ENCODE results near the gene INO80E.
A peak's percentile ranks its signal among the peaks of the same experiment; 100 is the strongest.

INO80E gene

DNA sequence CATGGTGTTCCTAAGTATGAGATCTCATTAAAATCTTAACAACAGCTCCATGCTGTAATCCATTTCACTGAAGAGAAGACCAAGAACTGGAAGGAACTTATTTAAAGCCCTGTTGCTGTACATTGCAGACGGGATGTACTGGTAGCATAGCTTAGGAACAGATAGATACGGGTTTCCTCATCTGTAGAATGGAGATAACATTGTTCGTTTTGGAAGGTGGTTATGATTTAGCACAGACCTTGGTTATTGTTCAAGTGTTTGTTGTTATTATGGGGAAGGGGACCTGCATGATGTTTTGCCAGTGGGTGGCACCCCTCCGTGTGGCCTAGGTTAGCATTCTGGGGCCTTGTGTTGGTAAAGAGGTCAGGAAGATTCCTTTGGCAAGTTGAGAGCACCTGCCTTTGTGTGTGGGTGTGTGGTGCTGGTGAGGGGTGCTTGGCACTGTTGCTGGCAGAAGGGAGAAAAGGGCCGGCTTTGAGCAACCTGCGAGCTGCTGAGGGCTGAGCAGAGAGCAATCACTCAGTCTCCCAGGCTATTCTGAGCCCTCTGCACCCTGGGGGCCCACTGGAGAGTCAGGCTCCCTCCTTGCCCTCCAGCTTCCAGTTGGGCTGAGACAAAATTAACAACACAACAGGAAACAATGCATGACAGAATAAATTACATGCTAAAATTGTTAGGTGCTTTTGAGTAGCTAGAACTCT is 20.1 kb upstream of the INO80E start:
- Histone ChIP-seq H3K9me3 (ENCODE audit: control insufficient read depth in 2 of 2, low read length in 2 of 2) (no peaks in the 10 kb centered on the region), H3K27me3 (ENCODE audit: control insufficient read depth in 1 of 2, insufficient read depth in 2 of 2, low read length in 2 of 2) (no peaks in the 10 kb centered on the region), H3K36me3 (ENCODE audit: control insufficient read depth in 2 of 2, insufficient read depth in 2 of 2, low read length in 2 of 2) (peaks cover 34% of the 10 kb centered on the region in 2 donors), H3K27ac (ENCODE audit: low read length) (peak overlapping the region; percentile 24), H3K4me3 (ENCODE audit: low read length in 2 of 2) (peak overlapping the region; percentile 89 to 93), H3K4me1 (ENCODE audit: control insufficient read depth, insufficient read depth, low read length) (peaks cover 36% of the 10 kb centered on the region), H3K9ac (ENCODE audit: low read length in 2 of 2) (peak overlapping the region; percentile 0 to 22)

DNA sequence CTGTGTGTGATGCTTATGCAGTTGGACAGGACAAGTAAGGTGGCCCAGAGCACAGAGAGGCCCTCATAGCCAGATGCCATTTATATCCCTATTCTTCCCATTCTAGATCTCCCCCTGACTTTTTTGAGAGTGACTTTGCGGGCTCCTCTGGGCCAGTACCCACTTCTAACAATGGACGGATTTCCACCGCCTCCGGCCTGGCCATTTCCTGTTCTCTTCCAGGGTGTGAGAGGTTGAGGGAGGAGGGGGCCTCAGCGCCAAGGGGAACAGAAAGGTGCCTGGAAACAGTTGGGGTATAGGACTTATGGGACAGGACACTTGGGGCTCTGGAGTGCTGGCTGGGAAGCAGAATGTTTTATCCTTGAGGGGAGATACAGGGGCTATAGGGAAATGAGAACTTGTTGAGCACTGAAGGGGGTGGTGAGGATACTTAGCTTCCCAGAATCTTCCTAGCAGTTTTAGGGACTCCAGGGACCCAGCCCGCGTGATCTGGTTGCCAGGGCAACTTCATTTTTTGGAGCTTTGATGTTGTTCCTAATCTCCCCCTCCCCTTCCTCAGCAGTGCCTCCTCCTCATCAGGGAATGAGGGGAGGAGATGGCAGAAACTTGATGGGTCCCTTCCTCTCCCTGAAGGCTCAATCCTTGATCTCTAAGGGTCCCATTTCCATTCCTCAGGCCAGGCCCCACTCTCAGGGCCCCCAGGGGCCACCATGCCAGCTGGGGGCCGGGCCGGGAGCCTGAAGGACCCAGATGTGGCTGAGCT is 18.8 kb upstream of the INO80E start:
- Histone ChIP-seq H3K27me3 (ENCODE audit: control insufficient read depth in 1 of 2, insufficient read depth in 2 of 2, low read length in 2 of 2) (no peaks in the 10 kb centered on the region), H3K4me3 (ENCODE audit: low read length in 2 of 2) (peak overlapping the region; percentile 1 to 93), H3K9me3 (ENCODE audit: control insufficient read depth in 2 of 2, low read length in 2 of 2) (no peaks in the 10 kb centered on the region), H3K4me1 (ENCODE audit: control insufficient read depth, insufficient read depth, low read length) (peaks cover 36% of the 10 kb centered on the region), H3K9ac (ENCODE audit: low read length in 2 of 2) (no peak overlapping the region), H3K36me3 (ENCODE audit: control insufficient read depth in 2 of 2, insufficient read depth in 2 of 2, low read length in 2 of 2) (peaks cover 41 to 42% of the 10 kb centered on the region in 2 donors), H3K27ac (ENCODE audit: low read length) (peak overlapping the region; percentile 24)

DNA sequence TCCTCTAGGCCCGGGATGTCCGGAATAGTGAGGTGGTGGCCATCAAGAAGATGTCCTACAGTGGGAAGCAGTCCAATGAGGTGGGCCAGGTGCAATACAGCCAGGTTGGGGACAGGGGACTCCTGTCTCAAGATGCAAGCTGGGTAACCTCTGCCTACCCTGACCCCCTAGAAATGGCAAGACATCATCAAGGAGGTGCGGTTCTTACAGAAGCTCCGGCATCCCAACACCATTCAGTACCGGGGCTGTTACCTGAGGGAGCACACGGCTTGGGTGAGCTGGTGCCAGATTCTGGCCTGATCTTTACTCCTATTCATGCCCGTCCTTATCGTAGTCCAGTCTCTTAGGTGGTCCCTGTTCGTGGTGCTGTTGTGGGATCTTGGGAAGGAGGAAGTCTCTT is 18.0 kb upstream of the INO80E start:
- Histone ChIP-seq H3K9me3 (ENCODE audit: control insufficient read depth in 2 of 2, low read length in 2 of 2) (no peaks in the 10 kb centered on the region), H3K27me3 (ENCODE audit: control insufficient read depth in 1 of 2, insufficient read depth in 2 of 2, low read length in 2 of 2) (no peaks in the 10 kb centered on the region), H3K9ac (ENCODE audit: low read length in 2 of 2) (no peak overlapping the region), H3K36me3 (ENCODE audit: control insufficient read depth in 2 of 2, insufficient read depth in 2 of 2, low read length in 2 of 2) (peaks cover 48 to 49% of the 10 kb centered on the region in 2 donors), H3K27ac (ENCODE audit: low read length) (peak overlapping the region; percentile 24), H3K4me3 (ENCODE audit: low read length in 2 of 2) (no peak overlapping the region), H3K4me1 (ENCODE audit: control insufficient read depth, insufficient read depth, low read length) (peaks cover 33% of the 10 kb centered on the region)

DNA sequence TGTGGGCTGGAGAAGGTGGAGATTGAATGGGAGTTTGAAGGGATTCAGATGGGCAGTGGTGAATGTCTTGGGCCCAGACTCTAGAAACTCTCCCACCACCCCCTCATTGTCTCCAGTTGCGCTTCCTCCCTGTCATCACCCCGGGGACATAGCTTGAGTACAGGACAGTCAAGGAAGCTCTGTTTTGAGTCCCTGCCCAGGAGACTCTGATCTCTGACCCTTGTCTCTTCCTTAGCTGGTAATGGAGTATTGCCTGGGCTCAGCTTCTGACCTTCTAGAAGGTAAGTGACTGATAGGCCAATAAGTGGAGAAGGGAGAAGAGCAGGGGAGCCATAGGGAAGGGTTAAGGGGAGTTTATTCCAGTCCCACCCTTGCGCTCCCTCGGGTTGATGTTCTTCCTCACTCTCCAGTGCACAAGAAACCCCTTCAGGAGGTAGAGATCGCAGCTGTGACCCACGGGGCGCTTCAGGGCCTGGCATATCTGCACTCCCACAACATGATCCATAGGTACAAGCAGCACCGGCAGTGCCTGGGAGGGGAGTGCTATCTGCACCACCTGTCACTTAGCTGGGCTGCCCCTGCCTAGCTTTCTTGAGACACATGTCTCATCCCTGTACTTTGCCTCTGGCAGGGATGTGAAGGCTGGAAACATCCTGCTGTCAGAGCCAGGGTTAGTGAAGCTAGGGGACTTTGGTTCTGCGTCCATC is 17.3 kb upstream of the INO80E start:
- Histone ChIP-seq H3K27ac (ENCODE audit: low read length) (peak overlapping the region; percentile 11), H3K4me3 (ENCODE audit: low read length in 2 of 2) (no peak overlapping the region), H3K27me3 (ENCODE audit: control insufficient read depth in 1 of 2, insufficient read depth in 2 of 2, low read length in 2 of 2) (no peaks in the 10 kb centered on the region), H3K36me3 (ENCODE audit: control insufficient read depth in 2 of 2, insufficient read depth in 2 of 2, low read length in 2 of 2) (peaks cover 54 to 56% of the 10 kb centered on the region in 2 donors), H3K9ac (ENCODE audit: low read length in 2 of 2) (no peak overlapping the region), H3K9me3 (ENCODE audit: control insufficient read depth in 2 of 2, low read length in 2 of 2) (no peaks in the 10 kb centered on the region), H3K4me1 (ENCODE audit: control insufficient read depth, insufficient read depth, low read length) (peaks cover 31% of the 10 kb centered on the region)

DNA sequence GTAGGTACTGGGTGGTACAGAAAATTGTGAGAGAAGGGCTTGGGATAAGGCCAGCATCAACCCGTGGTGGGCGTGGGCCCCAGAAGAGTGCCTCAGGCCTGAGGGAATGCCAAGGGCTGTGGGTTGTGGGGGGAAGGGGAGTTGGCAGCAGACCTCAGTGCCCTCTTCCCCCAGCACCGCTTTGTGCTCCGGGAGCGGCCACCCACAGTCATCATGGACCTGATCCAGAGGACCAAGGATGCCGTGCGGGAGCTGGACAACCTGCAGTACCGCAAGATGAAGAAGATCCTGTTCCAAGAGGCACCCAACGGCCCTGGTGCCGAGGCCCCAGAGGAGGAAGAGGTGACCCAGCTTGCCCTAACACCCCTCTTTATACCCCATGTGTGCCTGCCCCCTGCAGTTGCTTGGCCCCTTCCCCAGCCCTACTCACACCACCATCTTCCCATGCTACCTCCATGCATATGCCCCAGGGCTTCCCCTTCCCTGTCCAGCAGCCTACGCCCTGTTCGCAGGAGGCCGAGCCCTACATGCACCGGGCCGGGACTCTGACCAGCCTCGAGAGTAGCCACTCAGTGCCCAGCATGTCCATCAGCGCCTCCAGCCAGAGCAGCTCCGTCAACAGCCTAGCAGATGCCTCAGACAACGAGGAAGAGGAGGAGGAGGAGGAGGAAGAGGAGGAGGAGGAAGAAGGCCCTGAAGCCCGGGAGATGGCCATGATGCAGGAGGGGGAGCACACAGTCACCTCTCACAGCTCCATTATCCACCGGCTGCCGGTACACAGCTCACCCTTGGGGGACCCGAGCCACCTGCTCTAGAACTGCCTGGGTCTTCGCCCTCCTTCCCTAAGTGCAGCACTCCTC is 13.3 kb upstream of the INO80E start:
- no peaks in the 10 kb centered on the region for H3K4me1 ChIP-seq (ENCODE audit: control insufficient read depth, insufficient read depth, low read length)
- no peaks in the 10 kb centered on the region for H3K9me3 ChIP-seq (ENCODE audit: control insufficient read depth in 2 of 2, low read length in 2 of 2)
- no peak overlapping the region for H3K9ac ChIP-seq (ENCODE audit: low read length in 2 of 2)
- no peaks in the 10 kb centered on the region for H3K27me3 ChIP-seq (ENCODE audit: control insufficient read depth in 1 of 2, insufficient read depth in 2 of 2, low read length in 2 of 2)
- H3K4me3 ChIP-seq (ENCODE audit: low read length in 2 of 2), result no peak overlapping the region
- H3K27ac ChIP-seq (ENCODE audit: low read length), result no peak overlapping the region
- peaks cover 83 to 89% of the 10 kb centered on the region in 2 donors for H3K36me3 ChIP-seq (ENCODE audit: control insufficient read depth in 2 of 2, insufficient read depth in 2 of 2, low read length in 2 of 2)

DNA sequence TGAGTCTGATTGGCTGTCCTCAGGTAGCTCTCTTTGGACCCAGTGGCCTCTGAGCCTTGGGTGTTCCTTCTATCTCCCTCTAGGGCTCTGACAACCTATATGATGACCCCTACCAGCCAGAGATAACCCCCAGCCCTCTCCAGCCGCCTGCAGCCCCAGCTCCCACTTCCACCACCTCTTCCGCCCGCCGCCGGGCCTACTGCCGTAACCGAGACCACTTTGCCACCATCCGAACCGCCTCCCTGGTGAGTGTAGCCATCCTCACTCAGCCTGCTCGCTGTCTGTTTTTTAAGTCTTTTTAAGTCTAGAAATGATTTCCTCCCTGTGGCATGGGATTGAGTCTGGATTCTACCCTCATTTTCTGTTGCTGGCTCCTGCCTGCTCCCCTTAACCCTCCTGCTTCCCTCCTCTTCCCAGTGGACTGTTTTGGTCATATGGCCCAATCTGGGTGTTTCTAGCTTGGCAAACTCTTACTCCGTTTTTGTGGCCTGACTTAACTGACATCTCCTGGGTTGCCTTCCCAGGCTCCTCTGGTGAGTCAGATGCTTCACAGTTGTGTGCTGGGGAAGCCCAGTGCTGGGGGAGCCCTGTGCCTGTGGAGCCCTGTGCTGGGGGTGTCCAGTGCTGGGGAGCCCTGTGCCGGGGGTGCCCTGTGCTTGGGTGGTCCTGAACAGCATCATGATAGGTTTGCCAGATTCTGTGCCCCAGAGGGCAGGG is 12.5 kb upstream of the INO80E start:
- H3K4me1 ChIP-seq (ENCODE audit: control insufficient read depth, insufficient read depth, low read length), result no peaks in the 10 kb centered on the region
- no peak overlapping the region for H3K4me3 ChIP-seq (ENCODE audit: low read length in 2 of 2)
- no peaks in the 10 kb centered on the region for H3K27me3 ChIP-seq (ENCODE audit: control insufficient read depth in 1 of 2, insufficient read depth in 2 of 2, low read length in 2 of 2)
- no peak overlapping the region for H3K9ac ChIP-seq (ENCODE audit: low read length in 2 of 2)
- no peak overlapping the region for H3K27ac ChIP-seq (ENCODE audit: low read length)
- H3K36me3 ChIP-seq (ENCODE audit: control insufficient read depth in 2 of 2, insufficient read depth in 2 of 2, low read length in 2 of 2), result peaks cover 81 to 86% of the 10 kb centered on the region in 2 donors
- no peaks in the 10 kb centered on the region for H3K9me3 ChIP-seq (ENCODE audit: control insufficient read depth in 2 of 2, low read length in 2 of 2)

DNA sequence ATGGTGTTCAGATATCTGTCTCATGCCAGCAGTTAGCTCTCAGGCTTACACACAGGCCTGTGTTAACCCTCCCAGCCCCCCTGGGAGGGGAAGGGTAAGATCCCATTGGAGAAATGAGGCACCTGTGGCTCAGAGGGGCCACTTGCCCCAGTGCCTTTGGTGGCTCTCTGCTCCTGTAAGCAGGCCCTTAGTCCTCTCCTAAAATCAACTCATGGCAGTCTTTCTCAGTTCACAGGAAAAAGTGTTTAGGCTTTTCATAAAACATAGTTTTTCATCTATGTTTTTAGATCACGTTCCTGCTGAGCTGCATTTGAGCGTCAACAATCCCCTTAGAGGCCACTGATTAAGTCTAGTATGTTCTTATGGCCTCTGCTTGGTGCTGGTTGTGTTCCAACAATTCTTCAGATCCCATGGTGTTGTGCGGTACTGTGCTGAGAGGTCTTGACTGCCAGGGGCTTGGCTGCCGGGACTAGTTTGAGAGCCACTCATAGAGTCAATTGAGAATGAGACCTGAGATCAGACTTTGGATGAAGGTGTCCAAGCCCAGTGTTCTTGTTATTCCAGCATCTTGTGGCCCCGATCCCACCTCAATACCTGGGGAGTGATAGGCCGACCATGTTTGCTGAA is 11.8 kb upstream of the INO80E start:
- Histone ChIP-seq H3K36me3 (ENCODE audit: control insufficient read depth in 2 of 2, insufficient read depth in 2 of 2, low read length in 2 of 2) (peaks cover 79 to 83% of the 10 kb centered on the region in 2 donors), H3K27me3 (ENCODE audit: control insufficient read depth in 1 of 2, insufficient read depth in 2 of 2, low read length in 2 of 2) (no peaks in the 10 kb centered on the region), H3K9ac (ENCODE audit: low read length in 2 of 2) (no peak overlapping the region), H3K4me1 (ENCODE audit: control insufficient read depth, insufficient read depth, low read length) (no peaks in the 10 kb centered on the region), H3K9me3 (ENCODE audit: control insufficient read depth in 2 of 2, low read length in 2 of 2) (no peaks in the 10 kb centered on the region), H3K4me3 (ENCODE audit: low read length in 2 of 2) (no peak overlapping the region), H3K27ac (ENCODE audit: low read length) (no peak overlapping the region)

DNA sequence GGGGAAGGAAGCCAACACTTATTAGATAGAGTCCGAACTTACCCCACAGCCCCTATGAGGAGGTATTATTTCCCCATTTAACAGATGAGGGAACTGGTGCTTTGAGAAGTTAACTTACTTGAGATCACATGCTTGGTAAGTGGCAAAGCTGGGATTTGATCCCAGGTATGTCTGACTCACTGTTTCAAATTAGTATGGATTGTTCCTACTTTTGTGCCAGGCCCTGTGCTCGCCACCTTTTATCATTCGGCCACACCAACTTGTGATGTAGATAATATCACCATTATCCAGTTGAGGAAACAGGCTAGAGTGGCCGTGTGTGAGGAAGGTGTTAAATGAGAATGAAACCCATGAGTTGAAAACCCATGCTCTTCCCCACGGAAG is 11.3 kb upstream of the INO80E start:
- Histone ChIP-seq H3K4me3 (ENCODE audit: low read length in 2 of 2) (no peak overlapping the region), H3K27ac (ENCODE audit: low read length) (no peak overlapping the region), H3K4me1 (ENCODE audit: control insufficient read depth, insufficient read depth, low read length) (no peaks in the 10 kb centered on the region), H3K9me3 (ENCODE audit: control insufficient read depth in 2 of 2, low read length in 2 of 2) (no peaks in the 10 kb centered on the region), H3K36me3 (ENCODE audit: control insufficient read depth in 2 of 2, insufficient read depth in 2 of 2, low read length in 2 of 2) (peaks cover 79 to 83% of the 10 kb centered on the region in 2 donors), H3K27me3 (ENCODE audit: control insufficient read depth in 1 of 2, insufficient read depth in 2 of 2, low read length in 2 of 2) (no peaks in the 10 kb centered on the region), H3K9ac (ENCODE audit: low read length in 2 of 2) (no peak overlapping the region)

DNA sequence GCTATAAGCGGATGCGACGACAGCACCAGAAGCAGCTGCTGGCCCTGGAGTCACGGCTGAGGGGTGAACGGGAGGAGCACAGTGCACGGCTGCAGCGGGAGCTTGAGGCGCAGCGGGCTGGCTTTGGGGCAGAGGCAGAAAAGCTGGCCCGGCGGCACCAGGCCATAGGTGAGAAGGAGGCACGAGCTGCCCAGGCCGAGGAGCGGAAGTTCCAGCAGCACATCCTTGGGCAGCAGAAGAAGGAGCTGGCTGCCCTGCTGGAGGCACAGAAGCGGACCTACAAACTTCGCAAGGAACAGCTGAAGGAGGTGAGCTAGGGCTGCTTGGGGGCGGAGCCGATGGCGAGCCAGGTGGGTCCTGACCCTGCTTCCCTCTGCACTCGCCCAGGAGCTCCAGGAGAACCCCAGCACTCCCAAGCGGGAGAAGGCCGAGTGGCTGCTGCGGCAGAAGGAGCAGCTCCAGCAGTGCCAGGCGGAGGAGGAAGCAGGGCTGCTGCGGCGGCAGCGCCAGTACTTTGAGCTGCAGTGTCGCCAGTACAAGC is 10.7 kb upstream of the INO80E start:
- H3K36me3 ChIP-seq (ENCODE audit: control insufficient read depth in 2 of 2, insufficient read depth in 2 of 2, low read length in 2 of 2), result peaks cover 79 to 80% of the 10 kb centered on the region in 2 donors

More for the DNA sequence above, 10.7 kb upstream of the INO80E start:
- Histone ChIP-seq H3K27me3 (ENCODE audit: control insufficient read depth in 1 of 2, insufficient read depth in 2 of 2, low read length in 2 of 2) (no peaks in the 10 kb centered on the region), H3K9ac (ENCODE audit: low read length in 2 of 2) (no peak overlapping the region), H3K27ac (ENCODE audit: low read length) (no peak overlapping the region), H3K4me1 (ENCODE audit: control insufficient read depth, insufficient read depth, low read length) (no peaks in the 10 kb centered on the region), H3K9me3 (ENCODE audit: control insufficient read depth in 2 of 2, low read length in 2 of 2) (no peaks in the 10 kb centered on the region), H3K4me3 (ENCODE audit: low read length in 2 of 2) (no peak overlapping the region)
